Urinary bladder (tissue), 4 donors: ENCODE data around the gene ROS1. TPM values are rescaled to one million over a fixed set of nuclear protein-coding genes. Genes with fewer than 3 reads are reported as not detected.
"Not testable (repeated sequence)": the region's sequence is repeated elsewhere in the genome, so short reads cannot be mapped to it uniquely, and the experiment has no call there.

ENCODE experiments used
- DNase-seq: peaks from one replicate; pipeline ENCODE4 v3.0.0-alpha.2; 2015; ENCODE audit errors: extremely low spot score
- H3K27ac ChIP-seq: one replicate; pipeline ENCODE4 v1.5.1; 2013; ENCODE audit warnings: low read depth, mild to moderate bottlenecking, moderate library complexity
- H3K36me3 ChIP-seq: one replicate; pipeline ENCODE4 v1.6.1; 2013; ENCODE audit warnings: mild to moderate bottlenecking, moderate library complexity; ENCODE audit not compliant: insufficient read depth
- H3K4me1 ChIP-seq: one replicate; pipeline ENCODE4 v1.6.1; 2013; ENCODE audit warnings: mild to moderate bottlenecking, moderate library complexity; ENCODE audit not compliant: insufficient read depth
- H3K4me3 ChIP-seq: one replicate; pipeline ENCODE4 v1.5.1; 2013; ENCODE audit warnings: low read depth, low read length
- WGBS: extraction: QIAGEN DNeasy Blood & Tissue Kit; methylation state at CpG from one replicate; pipeline ENCODE4 v1.1.7; 2013; 5-methylcytosine and 5-hydroxymethylcytosine counted together
- polyA plus RNA-seq: library from polyadenylated mRNA; stranded (reverse); fragments of 200-250 nt; gene quantifications from one replicate; pipeline ENCODE4 v1.2.3, GENCODE V29; 2013
- small RNA-seq: library from RNA; depleted of rRNA; stranded (forward); fragments of <200 nt; gene quantifications from one replicate; pipeline ENCODE3, GENCODE V24; 2014
- total RNA-seq: library from RNA; depleted of rRNA; stranded (reverse); fragments of >200 nt; gene quantifications from one replicate; pipeline ENCODE4 v1.2.3, GENCODE V29; 2014
- donor health status: healthy with polysubstance abuse.
- donor health status: healthy.

Gene ROS1
- total and polyA plus RNA-seq, 2 donors = not detected

DNA sequence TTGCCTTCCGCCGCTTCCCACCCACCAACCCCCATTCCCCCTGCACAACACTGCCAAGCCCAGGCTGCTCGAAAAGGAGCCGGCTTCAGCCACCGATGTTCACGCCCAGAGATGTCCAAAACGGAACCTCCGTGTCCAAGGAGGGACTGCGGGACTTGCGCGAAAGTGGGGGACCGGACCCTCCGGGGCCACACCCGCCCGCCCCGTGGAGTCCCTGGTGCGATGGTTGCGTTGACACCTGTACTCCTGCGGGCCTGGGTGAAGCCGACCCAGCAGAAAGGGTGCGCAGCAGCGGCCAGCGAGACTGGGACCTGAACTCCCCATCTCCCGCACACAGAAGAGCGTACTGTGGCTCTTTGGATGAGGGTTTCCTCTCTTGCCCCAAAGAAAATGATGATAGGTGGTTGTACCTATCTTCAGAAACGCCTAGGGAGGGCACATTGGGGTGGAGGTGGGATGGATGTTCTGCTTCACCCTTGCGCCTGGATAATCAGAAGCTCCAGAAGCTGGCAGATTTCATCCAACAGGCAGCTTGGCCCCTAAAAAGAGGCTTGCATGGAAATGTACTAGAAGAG is 162.3 kb downstream of the ROS1 start:
- H3K36me3 ChIP-seq = no peaks in the 10 kb centered on the region

DNA sequence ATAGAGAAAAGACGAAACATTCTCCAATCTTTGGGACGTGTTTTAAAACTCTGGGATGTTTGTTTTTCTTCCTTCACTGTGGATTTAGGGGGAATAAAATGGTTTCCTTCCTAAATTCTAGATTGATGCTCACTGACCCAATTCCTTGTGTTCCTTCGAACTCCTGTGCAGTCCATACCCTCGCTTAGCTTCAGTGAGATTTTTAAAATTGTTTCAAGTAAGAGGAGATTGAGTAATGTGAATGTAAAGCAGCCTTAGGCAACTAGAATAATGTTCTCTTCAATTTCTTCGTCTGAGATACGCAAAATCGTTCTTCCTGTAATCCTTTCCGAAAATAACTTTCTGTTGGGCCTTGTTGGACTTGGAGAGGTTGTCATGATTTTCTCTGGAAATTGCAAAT is 162.9 kb downstream of the ROS1 start:
- Histone ChIP-seq H3K4me1 (no peaks in the 10 kb centered on the region), H3K4me3 (no peak overlapping the region), H3K27ac (no peak overlapping the region), H3K36me3 (no peaks in the 10 kb centered on the region)
- DNase-seq = no peak
- WGBS = 33% methylated on average over 8 of the region's 8 CpGs

More for the DNA sequence above, 162.3 kb downstream of the ROS1 start:
- no peak for DNase-seq
- H3K27ac ChIP-seq = no peak overlapping the region
- H3K4me1 ChIP-seq = no peaks in the 10 kb centered on the region
- H3K4me3 ChIP-seq = no peak overlapping the region
- WGBS = 7% methylated on average over 27 of the region's 27 CpGs

DNA sequence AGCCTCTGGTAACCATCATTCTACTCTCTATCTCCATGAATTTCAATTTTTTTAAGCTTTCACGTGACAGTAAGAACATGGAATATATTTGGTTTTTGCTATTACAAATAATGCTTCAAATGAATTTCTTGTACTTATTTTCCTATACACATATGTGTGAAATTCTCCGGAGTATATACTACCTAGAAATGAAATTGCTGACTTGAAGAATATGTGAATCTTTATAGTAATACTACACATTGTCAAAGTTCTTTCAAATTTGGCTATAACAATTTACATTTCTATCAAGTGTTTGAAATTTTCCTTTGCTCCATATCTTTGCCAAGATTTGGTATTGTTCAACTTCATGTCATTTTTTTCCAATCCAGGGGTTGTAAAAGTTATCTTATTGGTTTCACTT is 172.0 kb downstream of the ROS1 start:
- no peak for DNase-seq
- Histone ChIP-seq H3K27ac (no peak overlapping the region), H3K4me1 (no peaks in the 10 kb centered on the region), H3K4me3 (no peak overlapping the region), H3K36me3 (no peaks in the 10 kb centered on the region)
- WGBS = 75% methylated on average over 2 of the region's 2 CpGs

DNA sequence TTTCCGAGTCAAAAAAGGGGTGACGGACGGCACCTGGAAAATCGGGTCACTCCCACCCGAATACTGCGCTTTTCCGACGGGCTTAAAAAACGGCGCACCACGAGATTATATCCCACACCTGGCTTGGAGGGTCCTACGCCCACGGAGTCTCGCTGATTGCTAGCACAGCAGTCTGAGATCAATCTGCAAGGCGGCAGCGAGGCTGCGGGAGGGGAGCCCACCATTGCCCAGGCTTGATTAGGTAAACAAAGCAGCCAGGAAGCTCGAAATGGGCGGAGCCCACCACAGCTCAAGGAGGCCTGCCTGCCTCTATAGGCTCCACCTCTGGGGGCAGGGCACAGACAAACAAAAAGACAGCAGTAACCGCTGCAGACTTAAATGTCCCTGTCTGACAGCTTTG is 180.8 kb downstream of the ROS1 start:
- not testable (repeated sequence) for DNase-seq

DNA sequence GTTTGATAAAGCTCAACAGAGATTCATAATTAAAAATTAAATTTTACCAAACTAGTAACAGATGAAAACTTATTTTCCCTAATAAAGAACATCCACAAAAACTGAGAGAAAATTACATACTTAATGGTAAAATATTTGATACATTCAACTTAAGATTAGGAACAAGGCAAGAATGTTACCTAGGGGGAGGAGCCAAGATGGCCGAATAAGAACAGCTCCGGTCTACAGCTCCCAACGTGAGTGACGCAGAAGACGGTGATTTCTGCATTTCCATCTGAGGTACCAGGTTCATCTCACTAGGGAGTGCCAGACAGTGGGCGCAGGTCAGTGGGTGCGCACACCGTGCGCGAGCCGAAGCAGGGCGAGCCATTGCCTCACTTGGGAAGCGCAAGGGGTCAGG is 181.2 kb downstream of the ROS1 start:
- not testable (repeated sequence) for H3K36me3 ChIP-seq, H3K4me1 ChIP-seq, H3K4me3 ChIP-seq, DNase-seq, H3K27ac ChIP-seq
- 66% methylated on average over 11 of the region's 13 CpGs for WGBS

More for the DNA sequence above, 180.8 kb downstream of the ROS1 start:
- not testable (repeated sequence) for H3K27ac ChIP-seq, H3K4me1 ChIP-seq, H3K4me3 ChIP-seq, H3K36me3 ChIP-seq
- WGBS = 78% methylated on average over 19 of the region's 20 CpGs

Small RNA genes within 50 kb of the gene (small RNA-seq; reads per million reads assigned to genes)
- not detected for gene RN7SKP18
- not detected for gene RNU6-253P

Other genes starting within 250 kb of the ROS1 start
- 0.11 TPM for gene VGLL2, start 160.4 kb downstream of the ROS1 start, total RNA-seq
- not detected for gene VGLL2, start 160.4 kb downstream of the ROS1 start, polyA plus RNA-seq
- gene DCBLD1, start 56.7 kb upstream of the ROS1 start, total RNA-seq = 20.9 TPM
- gene DCBLD1, start 56.7 kb upstream of the ROS1 start, polyA plus RNA-seq = 4.5 TPM
- gene GOPC, start 176.6 kb upstream of the ROS1 start, total RNA-seq = 71.5 TPM
- 20.0 TPM for gene GOPC, start 176.6 kb upstream of the ROS1 start, polyA plus RNA-seq
- 35.4 TPM for gene NUS1, start 249.5 kb upstream of the ROS1 start, total RNA-seq
- gene NUS1, start 249.5 kb upstream of the ROS1 start, polyA plus RNA-seq = 21.6 TPM